ENCODE results near the gene CCDC14. TPM values are rescaled to one million over a fixed set of nuclear protein-coding genes. Genes with fewer than 3 reads are reported as not detected.
A peak's percentile ranks its signal among the peaks of the same experiment; 100 is the strongest.
"Not testable (repeated sequence)": the region's sequence is repeated elsewhere in the genome, so short reads cannot be mapped to it uniquely, and the experiment has no call there.

CCDC14 gene
- total RNA-seq, result 43.1 and 46.2 TPM in 2 replicates

GRCh38 chr3:123960781-123961507 is at the start of gene CCDC14:
Gene CCDC14 (minus strand): TSS chr3:123961229. CDS start chr3:123961173, 56 bp downstream.
- H3K9me3 Mint-ChIP-seq, result no peaks in the 10 kb centered on the region
- peak within 1 kb of the TSS; percentile 93 for H3K27ac Mint-ChIP-seq
- peak within 1 kb of the TSS; percentile 96 for H3K4me3 Mint-ChIP-seq
- H3K27me3 Mint-ChIP-seq, result peaks cover 25% of the 10 kb centered on the region
- peak; percentile 93 for DNase-seq
- no peaks in the 10 kb centered on the region for H3K36me3 Mint-ChIP-seq (ENCODE audit: low read depth)
- peaks cover 19% of the 10 kb centered on the region for H3K4me1 Mint-ChIP-seq
- intact Hi-C loops (cut with micrococcal nuclease), result loop anchor here (1.0 to 5.0 kb wide), 3 partner anchors 71 to 376 kb away; partner anchors contain the start of genes HACD2 and KALRN

GRCh38 chr3:124008321-124008720 is 47.3 kb upstream of the CCDC14 start:
- H3K36me3 Mint-ChIP-seq (ENCODE audit: low read depth); DNase-seq; H3K27ac Mint-ChIP-seq; H3K9me3 Mint-ChIP-seq; H3K4me1 Mint-ChIP-seq; intact Hi-C loops (cut with micrococcal nuclease); H3K4me3 Mint-ChIP-seq: not testable (repeated sequence)
- peaks cover 41% of the 10 kb centered on the region for H3K27me3 Mint-ChIP-seq

GRCh38 chr3:124007186-124007585 is 46.2 kb upstream of the CCDC14 start:
- Mint-ChIP-seq H3K9me3 (no peaks in the 10 kb centered on the region), H3K27ac (no peak overlapping the region), H3K36me3 (ENCODE audit: low read depth) (no peaks in the 10 kb centered on the region), H3K27me3 (peaks cover 37% of the 10 kb centered on the region), H3K4me3 (no peak overlapping the region), H3K4me1 (no peaks in the 10 kb centered on the region)
- no peak for DNase-seq
- intact Hi-C loops (cut with micrococcal nuclease), result no loop called here

GRCh38 chr3:124002405-124003079 is 41.5 kb upstream of the CCDC14 start:
- H3K36me3 Mint-ChIP-seq (ENCODE audit: low read depth); H3K4me1 Mint-ChIP-seq; H3K27ac Mint-ChIP-seq; H3K4me3 Mint-ChIP-seq; DNase-seq; intact Hi-C loops (cut with micrococcal nuclease); H3K9me3 Mint-ChIP-seq: not testable (repeated sequence)
- H3K27me3 Mint-ChIP-seq, result peaks cover 29% of the 10 kb centered on the region

- H3K36me3 Mint-ChIP-seq (ENCODE audit: low read depth); DNase-seq; H3K27ac Mint-ChIP-seq; H3K9me3 Mint-ChIP-seq; H3K4me1 Mint-ChIP-seq; H3K4me3 Mint-ChIP-seq; intact Hi-C loops (cut with micrococcal nuclease): not testable (repeated sequence)
- peaks cover 21% of the 10 kb centered on the region for H3K27me3 Mint-ChIP-seq
Observed at GRCh38 chr3:124001366-124001765, 40.3 kb upstream of the CCDC14 start.

- no peaks in the 10 kb centered on the region for H3K4me1 Mint-ChIP-seq
- H3K9me3 Mint-ChIP-seq, result no peaks in the 10 kb centered on the region
- no peaks in the 10 kb centered on the region for H3K36me3 Mint-ChIP-seq (ENCODE audit: low read depth)
- H3K27ac Mint-ChIP-seq, result no peak overlapping the region
- H3K27me3 Mint-ChIP-seq, result peaks cover 10% of the 10 kb centered on the region
- no peak for DNase-seq
- intact Hi-C loops (cut with micrococcal nuclease), result no loop called here
- no peak overlapping the region for H3K4me3 Mint-ChIP-seq
Observed at GRCh38 chr3:123997543-123997942, 36.5 kb upstream of the CCDC14 start.

GRCh38 chr3:123993818-123994217 is 32.8 kb upstream of the CCDC14 start:
- H3K4me1 Mint-ChIP-seq, result no peaks in the 10 kb centered on the region
- peaks cover 26% of the 10 kb centered on the region for H3K27me3 Mint-ChIP-seq
- no peaks in the 10 kb centered on the region for H3K36me3 Mint-ChIP-seq (ENCODE audit: low read depth)
- no peak overlapping the region for H3K27ac Mint-ChIP-seq
- H3K4me3 Mint-ChIP-seq, result no peak overlapping the region
- DNase-seq, result no peak
- intact Hi-C loops (cut with micrococcal nuclease), result no loop called here
- H3K9me3 Mint-ChIP-seq, result no peaks in the 10 kb centered on the region

- peak within 1 kb of the TSS; percentile 52 for H3K4me3 Mint-ChIP-seq
- H3K36me3 Mint-ChIP-seq (ENCODE audit: low read depth); DNase-seq; H3K9me3 Mint-ChIP-seq; H3K27ac Mint-ChIP-seq; intact Hi-C loops (cut with micrococcal nuclease); H3K4me1 Mint-ChIP-seq: not testable (repeated sequence)
- peaks cover 40% of the 10 kb centered on the region for H3K27me3 Mint-ChIP-seq
Observed at GRCh38 chr3:123991730-123992588, 30.9 kb upstream of the CCDC14 start, which contains the start of gene ROPN1. Gene ROPN1 (minus strand): TSS chr3:123992124. CDS start chr3:123980481, 11,643 bp downstream.

GRCh38 chr3:123986427-123986826 is 25.4 kb upstream of the CCDC14 start:
- Mint-ChIP-seq H3K27me3 (peaks cover 63% of the 10 kb centered on the region), H3K4me3 (no peak overlapping the region), H3K27ac (no peak overlapping the region), H3K9me3 (no peaks in the 10 kb centered on the region), H3K36me3 (ENCODE audit: low read depth) (no peaks in the 10 kb centered on the region), H3K4me1 (no peaks in the 10 kb centered on the region)
- no peak for DNase-seq
- intact Hi-C loops (cut with micrococcal nuclease), result no loop called here

GRCh38 chr3:123984957-123985356 is 23.9 kb upstream of the CCDC14 start:
- Mint-ChIP-seq H3K4me3 (no peak overlapping the region), H3K36me3 (ENCODE audit: low read depth) (no peaks in the 10 kb centered on the region), H3K9me3 (no peaks in the 10 kb centered on the region), H3K4me1 (no peaks in the 10 kb centered on the region), H3K27ac (no peak overlapping the region), H3K27me3 (peaks cover 65% of the 10 kb centered on the region)
- no peak for DNase-seq
- intact Hi-C loops (cut with micrococcal nuclease), result no loop called here

GRCh38 chr3:123984350-123984749 is 23.3 kb upstream of the CCDC14 start:
- intact Hi-C loops (cut with micrococcal nuclease), result no loop called here
- Mint-ChIP-seq H3K27me3 (peaks cover 60% of the 10 kb centered on the region), H3K4me3 (no peak overlapping the region), H3K27ac (no peak overlapping the region), H3K36me3 (ENCODE audit: low read depth) (no peaks in the 10 kb centered on the region), H3K9me3 (no peaks in the 10 kb centered on the region), H3K4me1 (no peaks in the 10 kb centered on the region)
- DNase-seq, result no peak

GRCh38 chr3:123981317-123981716 is 20.3 kb upstream of the CCDC14 start:
- H3K4me1 Mint-ChIP-seq; H3K27ac Mint-ChIP-seq; H3K9me3 Mint-ChIP-seq; DNase-seq; H3K4me3 Mint-ChIP-seq; intact Hi-C loops (cut with micrococcal nuclease); H3K36me3 Mint-ChIP-seq (ENCODE audit: low read depth): not testable (repeated sequence)
- H3K27me3 Mint-ChIP-seq, result peaks cover 42% of the 10 kb centered on the region

- DNase-seq, result no peak
- H3K27ac Mint-ChIP-seq, result no peak overlapping the region
- H3K27me3 Mint-ChIP-seq, result peaks cover 42% of the 10 kb centered on the region
- no peaks in the 10 kb centered on the region for H3K9me3 Mint-ChIP-seq
- no peaks in the 10 kb centered on the region for H3K4me1 Mint-ChIP-seq
- intact Hi-C loops (cut with micrococcal nuclease), result no loop called here
- H3K36me3 Mint-ChIP-seq (ENCODE audit: low read depth), result no peaks in the 10 kb centered on the region
- no peak overlapping the region for H3K4me3 Mint-ChIP-seq
Observed at GRCh38 chr3:123980539-123980938, 19.5 kb upstream of the CCDC14 start.
